Adrenal gland (tissue), 12 donors: ENCODE data around the gene ATXN2. TPM values are rescaled to one million over a fixed set of nuclear protein-coding genes. Genes with fewer than 3 reads are reported as not detected.
"Not testable (repeated sequence)": the region's sequence is repeated elsewhere in the genome, so short reads cannot be mapped to it uniquely, and the experiment has no call there.

Experiments
- DNase-seq, 7 donors: peaks; one replicate each; pipeline ENCODE4 v3.0.0-alpha.2; 2019 to 2020
- H3K27ac ChIP-seq, 5 donors: fragments of 200-600 bp; sonication (generic) in 4 of 5; 1 replicate in 3 of 5; 2 replicates in 2 of 5; pipeline versions ENCODE4 v1.5.1 to v1.8.0; 2016 to 2020; ENCODE audit warnings: mild to moderate bottlenecking in 1 of 5
- H3K27me3 ChIP-seq: fragments of 200-600 bp; 2 replicates; pipeline ENCODE4 v1.8.0; 2021
- H3K36me3 ChIP-seq, 2 donors: fragments of 200-600 bp; replicated peaks in 1 of 2; 1 replicate in 1 of 2; 2 replicates in 1 of 2; pipeline versions ENCODE4 v1.5.1 to v1.8.0; 2018 to 2022
- H3K4me1 ChIP-seq, 2 donors: fragments of 200-600 bp; replicated peaks in 1 of 2; 1 replicate in 1 of 2; 2 replicates in 1 of 2; pipeline versions ENCODE4 v1.5.1 to v1.8.0; 2018 to 2021
- H3K4me3 ChIP-seq, 4 donors: fragments of 200-600 bp; sonication (generic) in 3 of 4; one replicate each; pipeline ENCODE4 v1.5.1; 2016 to 2018
- H3K9me3 ChIP-seq, 3 donors: fragments of 200-600 bp; sonication (generic) in 1 of 3; replicated peaks in 1 of 3; 1 replicate in 2 of 3; 2 replicates in 1 of 3; pipeline versions ENCODE4 v1.5.1 to v1.8.0; 2016 to 2021
- CTCF ChIP-seq, 6 experiments: fragments of 450-650 bp in 4 of 6; fragments of 200-600 bp in 2 of 6; sonication (generic) in 1 of 6; IDR thresholded peaks; 1 replicate in 5 of 6; 2 replicates in 1 of 6; pipeline versions ENCODE4 v1.5.1 to v1.8.0; 2016 to 2021; ENCODE audit warnings: antibody characterized with exemption in 6 of 6, mild to moderate bottlenecking in 2 of 6, moderate library complexity in 1 of 6
- POLR2A ChIP-seq, 2 donors: fragments of 450-650 bp; IDR thresholded peaks; one replicate each; pipeline ENCODE4 v1.6.1; 2017; ENCODE audit warnings: antibody characterized with exemption in 2 of 2, mild to moderate bottlenecking in 2 of 2, moderate library complexity in 1 of 2
- WGBS, 4 donors: extraction: QIAGEN DNeasy Blood & Tissue Kit in 2 of 4; methylation state at CpG; one replicate each; pipeline versions ENCODE4 v1.1.5 to v1.1.7; 2013 to 2017; 5-methylcytosine and 5-hydroxymethylcytosine counted together
- intact Hi-C, 2 donors: fragments of 100-400 bp; cut with DNase I; formaldehyde crosslinking; loops; one replicate each; pipeline versions ENCODE4 v1.14.1 to v1.15.0; 2022 to 2023
- polyA plus RNA-seq, 3 donors: library from polyadenylated mRNA; stranded (reverse); fragments of 200-250 nt in 2 of 3; fragments of 350-450 nt in 1 of 3; fragmentation: Illumina TruSeq in 1 of 3; extraction: RNeasy Lipid Tissue Mini Kit (QIAGEN cat#74804) in 1 of 3; gene quantifications; one replicate each; pipeline ENCODE4 v1.2.3, GENCODE V29; 2013 to 2014
- total RNA-seq, 9 donors: library from RNA; depleted of rRNA in 4 of 9; stranded (reverse); fragments of >200 nt in 4 of 9; fragments of 120-200 nt in 1 of 9; fragmentation: NEBNext Ultra II Directional in 1 of 9; extraction: Animal tissue kit (Norgen Biotek cat#: 25700) in 1 of 9; gene quantifications; one replicate each; pipeline versions ENCODE4 v1.1.0 to v1.2.4, GENCODE V29; 2013 to 2023
- donor health status: healthy with polysubstance abuse.
- donor health status: Bipolar disorder and iron deficiency.
- donor health status: DM: yes; HTN: yes; CAD: no.
- donor health status: DM: no; HTN: no; CAD: no.
- donor health status: DM: no; HTN: no; CAD: no.
- donor health status: DM: yes; HTN: yes; CAD: no.

ATXN2 gene
- total and polyA plus RNA-seq, 12 donors = 31.0 to 241 (median 57.2) TPM

GRCh38 chr12:111558107-111558376, 41.1 kb downstream of the ATXN2 start:
- no peak for TF ChIP-seq CTCF (IDR thresholded peaks at IDR 0.05)
- TF ChIP-seq POLR2A (IDR thresholded peaks at IDR 0.05) = no peak
- no peaks in the 10 kb centered on the region for H3K9me3 ChIP-seq
- H3K4me1 ChIP-seq = peaks cover 10 to 56% of the 10 kb centered on the region in 2 donors
- H3K36me3 ChIP-seq = no peaks in the 10 kb centered on the region
- H3K27me3 ChIP-seq = no peaks in the 10 kb centered on the region
- no peak overlapping the region for H3K4me3 ChIP-seq
- 46 to 54% (median 51%) methylated on average over 3 of the region's 3 CpGs for WGBS, 4 donors
- no peak for DNase-seq
- H3K27ac ChIP-seq = peak overlapping the region in 3 of 5 donors; percentile 36 to 70 (median 41)
- intact Hi-C loops = no loop called here

GRCh38 chr12:111557271-111558106, 41.6 kb downstream of the ATXN2 start:
- 38 to 49% (median 42%) methylated on average over 5 of the region's 5 CpGs for WGBS, 4 donors
- DNase-seq = no peak
- TF ChIP-seq POLR2A (IDR thresholded peaks at IDR 0.05) (no peak), CTCF (IDR thresholded peaks at IDR 0.05) (no peak)
- Histone ChIP-seq H3K36me3 (no peaks in the 10 kb centered on the region), H3K27me3 (no peaks in the 10 kb centered on the region), H3K9me3 (no peaks in the 10 kb centered on the region), H3K4me1 (peaks cover 10 to 51% of the 10 kb centered on the region in 2 donors), H3K27ac (peak overlapping the region; percentile 8 to 70 (median 36)), H3K4me3 (no peak overlapping the region)
- intact Hi-C loops = no loop called here

- no peaks in the 10 kb centered on the region for H3K36me3 ChIP-seq
- H3K4me3 ChIP-seq = no peak overlapping the region
- DNase-seq = no peak
- 64 to 70% (median 66%) methylated on average over 6 of the region's 6 CpGs for WGBS, 4 donors
- no peaks in the 10 kb centered on the region for H3K9me3 ChIP-seq
- H3K27ac ChIP-seq = peak overlapping the region; percentile 8 to 70 (median 17)
- H3K4me1 ChIP-seq = peaks cover 10 to 51% of the 10 kb centered on the region in 2 donors
- TF ChIP-seq POLR2A (IDR thresholded peaks at IDR 0.05) (no peak), CTCF (IDR thresholded peaks at IDR 0.05) (no peak)
- intact Hi-C loops = no loop called here
- no peaks in the 10 kb centered on the region for H3K27me3 ChIP-seq
These were observed 42.4 kb downstream of the ATXN2 start for GRCh38 chr12:111556676-111557075.

- 67 to 84% (median 68%) methylated on average over 3 of the region's 3 CpGs for WGBS, 4 donors
- H3K27me3 ChIP-seq, H3K9me3 ChIP-seq, H3K4me3 ChIP-seq, DNase-seq, intact Hi-C loops, H3K27ac ChIP-seq, H3K36me3 ChIP-seq: not testable (repeated sequence)
- peaks cover 10 to 48% of the 10 kb centered on the region in 2 donors for H3K4me1 ChIP-seq
These were observed 43.8 kb downstream of the ATXN2 start for GRCh38 chr12:111555313-111555712.
